ENCODE data around the gene JAG1. TPM values are rescaled to one million over a fixed set of nuclear protein-coding genes. Genes with fewer than 3 reads are reported as not detected.

JAG1 gene
- polyA plus RNA-seq, 2 of the 4 experiments (the other 2 are of a cell fraction), result 80.9 to 90.0 TPM

- WGBS (ENCODE audit: missing lambda C conversion rate), result 90% methylated on average over 3 of the region's 3 CpGs
- peak overlapping the region; percentile 65 to 79; a peak in 5 of 6 replicates for H3K27ac ChIP-seq
These were observed 68.1 kb downstream of the JAG1 start for GRCh38 chr20:10605547-10606195.

GRCh38 chr20:10604865-10605440, 68.8 kb downstream of the JAG1 start:
- ChIA-PET POLR2A (interaction anchor here (0.8 to 0.9 kb wide), 2 partner anchors 23 to 66 kb away, joined by 3 read pairs; no protein-coding TSS in a partner anchor), CTCF (interaction anchor here (0.6 to 2.7 kb wide), 13 partner anchors 12 to 987 kb away, joined by 3 to 12 read pairs (median 4); partner anchors contain the start of gene JAG1)
- no peak overlapping the region for H3K4me3 ChIP-seq

More at GRCh38 chr20:10605547-10606195, 68.1 kb downstream of the JAG1 start:
- H3K4me2 ChIP-seq, result peak overlapping the region; percentile 71; the same call in 2 of the 3 replicates
- ChIA-PET POLR2A (interaction anchor here (0.9 kb wide), 1 partner anchor 24 kb away, joined by 3 read pairs; no protein-coding TSS in a partner anchor), CTCF (interaction anchor here (0.6 to 2.7 kb wide), 10 partner anchors 12 to 988 kb away, joined by 3 to 12 read pairs (median 4); partner anchors contain the start of gene JAG1)
- TF ChIP-seq, protein P1, sequence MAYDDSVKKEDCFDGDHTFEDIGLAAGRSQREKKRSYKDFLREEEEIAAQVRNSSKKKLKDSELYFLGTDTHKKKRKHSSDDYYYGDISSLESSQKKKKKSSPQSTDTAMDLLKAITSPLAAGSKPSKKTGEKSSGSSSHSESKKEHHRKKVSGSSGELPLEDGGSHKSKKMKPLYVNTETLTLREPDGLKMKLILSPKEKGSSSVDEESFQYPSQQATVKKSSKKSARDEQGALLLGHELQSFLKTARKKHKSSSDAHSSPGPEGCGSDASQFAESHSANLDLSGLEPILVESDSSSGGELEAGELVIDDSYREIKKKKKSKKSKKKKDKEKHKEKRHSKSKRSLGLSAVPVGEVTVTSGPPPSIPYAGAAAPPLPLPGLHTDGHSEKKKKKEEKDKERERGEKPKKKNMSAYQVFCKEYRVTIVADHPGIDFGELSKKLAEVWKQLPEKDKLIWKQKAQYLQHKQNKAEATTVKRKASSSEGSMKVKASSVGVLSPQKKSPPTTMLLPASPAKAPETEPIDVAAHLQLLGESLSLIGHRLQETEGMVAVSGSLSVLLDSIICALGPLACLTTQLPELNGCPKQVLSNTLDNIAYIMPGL (CRISPR knock-in tag; IDR thresholded peaks at IDR 0.05; ENCODE audit: borderline replicate concordance), result no peak
- no peak for TF ChIP-seq CHD2 (IDR thresholded peaks at IDR 0.05; ENCODE audit: low read length, partially characterized antibody)
- no peak for TF ChIP-seq MAFK (IDR thresholded peaks at IDR 0.05; ENCODE audit: partially characterized antibody)
- TF ChIP-seq MYC (IDR thresholded peaks at IDR 0.05; ENCODE audit: borderline replicate concordance, low read length), result no peak
- no peak for TF ChIP-seq REST (IDR thresholded peaks at IDR 0.05)
- TF ChIP-seq EHF (CRISPR knock-in tag; IDR thresholded peaks at IDR 0.05), result no peak
- TF ChIP-seq ZFP36 (IDR thresholded peaks at IDR 0.05; ENCODE audit: borderline replicate concordance, partially characterized antibody), result no peak
- no peak for TF ChIP-seq HEYL (CRISPR knock-in tag; IDR thresholded peaks at IDR 0.05)
- no peak for TF ChIP-seq NPAS2 (CRISPR knock-in tag; IDR thresholded peaks at IDR 0.05; ENCODE audit: borderline replicate concordance)
- no peak for TF ChIP-seq ESRRA (IDR thresholded peaks at IDR 0.05; ENCODE audit: borderline replicate concordance, low read length)
- TF ChIP-seq SREBF2 (IDR thresholded peaks at IDR 0.05), result no peak
- no peak for FAIRE-seq
- H3K4me3 ChIP-seq, result no peak overlapping the region
- no peaks in the 10 kb centered on the region for H3K9me3 ChIP-seq
- no peak for ATAC-seq
- peaks cover 39% of the 10 kb centered on the region for H3K4me1 ChIP-seq
- no peak for DNase-seq (ENCODE audit: low read depth in 1 of 2, low spot score in 1 of 2)

More at GRCh38 chr20:10604865-10605440, 68.8 kb downstream of the JAG1 start:
- no peak for DNase-seq (ENCODE audit: low read depth in 1 of 2, low spot score in 1 of 2)
- H3K9me3 ChIP-seq, result no peaks in the 10 kb centered on the region
- FAIRE-seq, result no peak
- peak overlapping the region; percentile 65 to 79 for H3K27ac ChIP-seq
- peak overlapping the region; percentile 71 for H3K4me2 ChIP-seq
- ATAC-seq, result peak in 1 of 2 experiments; percentile 7; a peak in 2 of 6 replicates
- TF ChIP-seq JUN (IDR thresholded peaks at IDR 0.05) (0 out of 5 replicates have a peak, but pooled peaks of 1 of the 2 experiments have one; percentile 15), HEYL (CRISPR knock-in tag; IDR thresholded peaks at IDR 0.05) (no peak), RAD21 (conservative IDR thresholded peaks at IDR 0.05 in 1 of 2, IDR thresholded peaks at IDR 0.05 in 1 of 2) (0 out of 5 replicates have a peak, but pooled peaks of 1 of the 2 experiments have one; percentile 3), JUNB (IDR thresholded peaks at IDR 0.05) (0 out of 2 replicates have a peak, but pooled peaks have one; percentile 19), EHMT2 (IDR thresholded peaks at IDR 0.05; ENCODE audit: low read depth) (no peak)
- WGBS (ENCODE audit: missing lambda C conversion rate), result 48% methylated on average over 2 of the region's 2 CpGs
- H3K4me1 ChIP-seq, result peaks cover 38% of the 10 kb centered on the region
